ENCODE data around the gene SCUBE1. TPM values are rescaled to one million over a fixed set of nuclear protein-coding genes. Genes with fewer than 3 reads are reported as not detected.

SCUBE1 gene
- total and polyA plus RNA-seq, 10 of the 15 experiments (the other 5 are each of a cell fraction or from before 2014, with no cell fraction given) = not detected

DNA sequence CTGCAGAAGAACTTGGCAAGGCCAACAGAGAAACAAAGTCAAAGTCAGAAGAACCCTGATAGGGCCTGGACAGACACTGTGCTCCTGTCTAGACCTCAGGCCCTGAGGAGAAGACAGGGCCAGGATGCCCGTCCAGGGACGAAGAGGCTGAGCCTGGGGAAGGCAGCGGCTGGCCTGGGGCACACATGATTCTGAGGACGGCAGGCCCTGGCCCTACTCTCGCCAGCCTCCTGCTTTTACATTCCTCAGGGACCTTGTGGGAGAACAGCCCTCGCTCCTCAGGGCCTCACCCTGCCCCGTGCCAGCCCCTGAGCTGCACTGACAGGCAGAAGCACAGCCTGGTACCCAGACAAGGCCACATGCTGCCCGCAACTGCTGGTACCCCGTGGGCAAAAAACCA lies 112.6 kb downstream of the SCUBE1 start:
- no peak for FAIRE-seq
- DNase-seq (ENCODE audit: low read depth, low spot score) = no peak
- Histone ChIP-seq H2AFZ (ENCODE audit: control insufficient read depth, low read depth, low read length) (no peak overlapping the region), H3K27me3 (replicated peaks in 1 of 2; ENCODE audit: control insufficient read depth in 2 of 2, insufficient read depth in 2 of 2, low read length in 1 of 2) (peaks cover 0 to 4% of the 10 kb centered on the region in 2 experiments; a peak in 3 of 4 replicates), H3K79me2 (ENCODE audit: control insufficient read depth, insufficient read depth, low read length) (no peaks in the 10 kb centered on the region), H4K20me1 (ENCODE audit: control insufficient read depth, insufficient read depth) (no peaks in the 10 kb centered on the region), H3K9ac (ENCODE audit: control insufficient read depth, insufficient read depth, low read length) (no peak overlapping the region), H3K9me3 (replicated peaks; ENCODE audit: control insufficient read depth, insufficient read depth, low read length) (no peaks in the 10 kb centered on the region), H3K27ac (ENCODE audit: control insufficient read depth, insufficient read depth) (no peak overlapping the region), H3K4me1 (ENCODE audit: control insufficient read depth, insufficient read depth, low read length) (no peaks in the 10 kb centered on the region), H3K36me3 (ENCODE audit: control insufficient read depth in 2 of 2, insufficient read depth in 2 of 2, low read length in 1 of 2) (no peaks in the 10 kb centered on the region), H3K4me3 (no peak overlapping the region), H3K4me2 (ENCODE audit: control insufficient read depth, insufficient read depth) (no peak overlapping the region)
- ChIA-PET RAD21 (ENCODE audit: unreplicated experiment) (no interaction called here), CTCF (interaction anchor here (1.5 to 4.8 kb wide), 4 partner anchors 16 to 154 kb away, joined by 4 to 37 read pairs (median 17); no protein-coding TSS in a partner anchor), SMC1A (ENCODE audit: uncharacterized antibody, unreplicated experiment) (no interaction called here), POLR2A (no interaction called here)
- ATAC-seq = no peak; the same call in 2 of the 3 replicates
- 8% methylated on average over 9 of the region's 9 CpGs for WGBS (ENCODE audit: insufficient coverage, insufficient replicate concordance, low lambda C conversion rate, missing lambda C conversion rate)
- BruUV-seq (replicated peaks) = no TSS peak
- intact Hi-C loops (cut with micrococcal nuclease; ENCODE audit: unreplicated experiment) (loop anchor here (5.0 kb wide), 1 partner anchor 42 kb away; no protein-coding TSS in a partner anchor), in situ Hi-C loops (cut with MboI) (loop anchor here (5.0 kb wide), 2 partner anchors 117 to 152 kb away; no protein-coding TSS in a partner anchor)
- TF ChIP-seq, protein P1, sequence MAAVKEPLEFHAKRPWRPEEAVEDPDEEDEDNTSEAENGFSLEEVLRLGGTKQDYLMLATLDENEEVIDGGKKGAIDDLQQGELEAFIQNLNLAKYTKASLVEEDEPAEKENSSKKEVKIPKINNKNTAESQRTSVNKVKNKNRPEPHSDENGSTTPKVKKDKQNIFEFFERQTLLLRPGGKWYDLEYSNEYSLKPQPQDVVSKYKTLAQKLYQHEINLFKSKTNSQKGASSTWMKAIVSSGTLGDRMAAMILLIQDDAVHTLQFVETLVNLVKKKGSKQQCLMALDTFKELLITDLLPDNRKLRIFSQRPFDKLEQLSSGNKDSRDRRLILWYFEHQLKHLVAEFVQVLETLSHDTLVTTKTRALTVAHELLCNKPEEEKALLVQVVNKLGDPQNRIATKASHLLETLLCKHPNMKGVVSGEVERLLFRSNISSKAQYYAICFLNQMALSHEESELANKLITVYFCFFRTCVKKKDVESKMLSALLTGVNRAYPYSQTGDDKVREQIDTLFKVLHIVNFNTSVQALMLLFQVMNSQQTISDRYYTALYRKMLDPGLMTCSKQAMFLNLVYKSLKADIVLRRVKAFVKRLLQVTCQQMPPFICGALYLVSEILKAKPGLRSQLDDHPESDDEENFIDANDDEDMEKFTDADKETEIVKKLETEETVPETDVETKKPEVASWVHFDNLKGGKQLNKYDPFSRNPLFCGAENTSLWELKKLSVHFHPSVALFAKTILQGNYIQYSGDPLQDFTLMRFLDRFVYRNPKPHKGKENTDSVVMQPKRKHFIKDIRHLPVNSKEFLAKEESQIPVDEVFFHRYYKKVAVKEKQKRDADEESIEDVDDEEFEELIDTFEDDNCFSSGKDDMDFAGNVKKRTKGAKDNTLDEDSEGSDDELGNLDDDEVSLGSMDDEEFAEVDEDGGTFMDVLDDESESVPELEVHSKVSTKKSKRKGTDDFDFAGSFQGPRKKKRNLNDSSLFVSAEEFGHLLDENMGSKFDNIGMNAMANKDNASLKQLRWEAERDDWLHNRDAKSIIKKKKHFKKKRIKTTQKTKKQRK (IDR thresholded peaks at IDR 0.05; ENCODE audit: low read depth, low read length) = no peak
- TF ChIP-seq NR2C2 (IDR thresholded peaks at IDR 0.05; ENCODE audit: borderline replicate concordance, control insufficient read depth, insufficient read length, low read depth) = no peak
- no peak for TF ChIP-seq CBX5 (IDR thresholded peaks at IDR 0.05; ENCODE audit: low read depth)
- TF ChIP-seq MYB (IDR thresholded peaks at IDR 0.05; ENCODE audit: borderline replicate concordance, low read depth, low read length) = no peak
- TF ChIP-seq, protein P2, sequence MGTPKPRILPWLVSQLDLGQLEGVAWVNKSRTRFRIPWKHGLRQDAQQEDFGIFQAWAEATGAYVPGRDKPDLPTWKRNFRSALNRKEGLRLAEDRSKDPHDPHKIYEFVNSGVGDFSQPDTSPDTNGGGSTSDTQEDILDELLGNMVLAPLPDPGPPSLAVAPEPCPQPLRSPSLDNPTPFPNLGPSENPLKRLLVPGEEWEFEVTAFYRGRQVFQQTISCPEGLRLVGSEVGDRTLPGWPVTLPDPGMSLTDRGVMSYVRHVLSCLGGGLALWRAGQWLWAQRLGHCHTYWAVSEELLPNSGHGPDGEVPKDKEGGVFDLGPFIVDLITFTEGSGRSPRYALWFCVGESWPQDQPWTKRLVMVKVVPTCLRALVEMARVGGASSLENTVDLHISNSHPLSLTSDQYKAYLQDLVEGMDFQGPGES (IDR thresholded peaks at IDR 0.05) = no peak
- TF ChIP-seq PRDM15 (CRISPR knock-in tag; IDR thresholded peaks at IDR 0.05) = no peak
- TF ChIP-seq GATAD2B (conservative IDR thresholded peaks at IDR 0.05; ENCODE audit: low read depth) = no peak
- TF ChIP-seq ZNF207 (IDR thresholded peaks at IDR 0.05; ENCODE audit: borderline replicate concordance) = no peak
- no peak for TF ChIP-seq ZBTB40 (IDR thresholded peaks at IDR 0.05; ENCODE audit: borderline replicate concordance)
- TF ChIP-seq IKZF2 (IDR thresholded peaks at IDR 0.05) = no peak

Measured in GM12878 (cell line).